Stimulated activated CD8-positive, alpha-beta memory T cell treated with anti-CD3 and anti-CD28 coated beads, Interleukin-4, amount 100 ng/mL, for 1 hour (primary cell): ENCODE results near the gene SMIM41.
"Not testable (repeated sequence)": the region's sequence is repeated elsewhere in the genome, so short reads cannot be mapped to it uniquely, and the experiment has no call there.

ENCODE experiments used
- DNase-seq, 2 donors: peaks; one replicate each; pipeline ENCODE4 v3.0.0-alpha.2; 2020; ENCODE audit warnings: low read depth in 2 of 2, low spot score in 1 of 2

The SMIM41 gene

DNA sequence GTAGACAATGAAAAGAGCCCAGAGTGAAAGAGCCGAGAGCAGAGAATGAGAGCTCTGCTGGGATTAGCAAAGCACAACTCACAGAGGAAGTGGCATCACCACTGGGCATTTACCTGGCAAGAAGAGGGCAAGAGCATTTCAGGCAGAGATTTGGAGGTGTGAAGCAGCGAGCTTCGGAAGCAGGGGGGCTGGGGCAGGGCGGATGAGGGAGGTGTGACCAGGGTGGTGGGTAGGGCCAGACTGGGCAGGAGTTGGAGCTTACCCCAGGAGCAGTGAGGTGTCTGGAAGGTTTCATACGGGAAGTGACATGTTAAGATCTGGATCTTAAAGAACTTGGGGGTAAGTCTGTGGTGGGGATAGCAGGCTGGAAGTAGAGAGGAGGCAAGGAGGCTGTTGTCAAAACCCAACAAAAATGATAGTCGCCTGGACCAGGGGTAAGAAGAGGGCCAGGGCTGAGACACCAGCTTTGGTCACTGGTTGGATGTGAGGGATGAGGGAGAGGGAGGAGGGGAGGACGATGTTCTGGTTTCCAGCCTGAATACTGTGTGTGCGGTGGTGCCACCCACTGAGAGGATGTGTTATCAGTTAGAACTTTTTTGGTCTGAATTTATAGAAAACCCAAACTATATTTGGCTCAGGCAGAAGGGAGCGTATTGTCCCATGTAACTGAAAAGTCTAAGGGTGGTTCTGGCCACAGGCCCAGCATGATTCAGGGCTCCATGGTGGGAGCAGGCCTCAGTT, 5.2 kb downstream of the SMIM41 start:
- DNase-seq, result no peak

DNA sequence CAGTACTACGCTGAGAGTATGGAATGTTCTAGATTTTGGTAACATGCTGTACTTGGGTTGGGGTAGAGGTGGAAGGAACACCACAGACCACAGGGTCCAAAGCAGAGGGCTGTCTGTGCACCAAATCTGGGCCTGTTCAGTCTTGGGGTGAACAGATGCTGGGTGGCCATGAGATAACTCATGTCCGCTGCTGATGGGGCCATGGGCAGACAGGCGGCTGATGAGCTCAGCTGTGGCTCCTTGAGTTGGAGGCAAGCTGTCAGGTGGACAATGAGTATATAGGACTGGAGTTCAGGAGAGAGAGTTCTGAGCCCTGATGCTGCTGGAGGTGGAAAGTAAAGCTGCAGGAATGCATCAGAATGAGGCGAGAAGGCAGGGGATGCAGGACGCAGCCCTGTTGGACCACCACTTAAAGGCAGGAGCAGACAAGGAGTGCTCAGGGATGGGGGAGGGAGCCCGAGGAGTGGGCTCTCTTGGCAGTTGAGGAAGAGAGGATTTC, 6.2 kb downstream of the SMIM41 start:
- DNase-seq, result no peak

DNA sequence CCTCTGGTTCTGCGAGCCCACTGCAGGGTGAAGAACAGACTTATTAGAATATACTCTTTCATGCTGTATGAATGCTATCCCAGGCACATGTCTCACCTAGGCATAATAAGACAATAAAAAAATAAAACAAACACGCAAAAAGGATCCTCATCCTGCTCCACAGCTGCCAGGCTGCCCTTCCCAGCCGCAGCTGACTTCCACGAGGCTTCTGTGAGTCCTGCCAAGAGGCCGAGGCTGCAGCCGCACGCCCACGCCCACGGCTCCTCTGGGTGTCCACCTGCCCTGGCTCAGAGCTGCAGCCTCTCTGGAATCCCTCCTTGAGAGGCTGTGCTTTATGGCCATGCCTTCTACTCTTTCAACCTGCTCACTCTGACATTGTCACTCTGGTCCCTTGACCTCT, 6.9 kb downstream of the SMIM41 start:
- no peak for DNase-seq

DNA sequence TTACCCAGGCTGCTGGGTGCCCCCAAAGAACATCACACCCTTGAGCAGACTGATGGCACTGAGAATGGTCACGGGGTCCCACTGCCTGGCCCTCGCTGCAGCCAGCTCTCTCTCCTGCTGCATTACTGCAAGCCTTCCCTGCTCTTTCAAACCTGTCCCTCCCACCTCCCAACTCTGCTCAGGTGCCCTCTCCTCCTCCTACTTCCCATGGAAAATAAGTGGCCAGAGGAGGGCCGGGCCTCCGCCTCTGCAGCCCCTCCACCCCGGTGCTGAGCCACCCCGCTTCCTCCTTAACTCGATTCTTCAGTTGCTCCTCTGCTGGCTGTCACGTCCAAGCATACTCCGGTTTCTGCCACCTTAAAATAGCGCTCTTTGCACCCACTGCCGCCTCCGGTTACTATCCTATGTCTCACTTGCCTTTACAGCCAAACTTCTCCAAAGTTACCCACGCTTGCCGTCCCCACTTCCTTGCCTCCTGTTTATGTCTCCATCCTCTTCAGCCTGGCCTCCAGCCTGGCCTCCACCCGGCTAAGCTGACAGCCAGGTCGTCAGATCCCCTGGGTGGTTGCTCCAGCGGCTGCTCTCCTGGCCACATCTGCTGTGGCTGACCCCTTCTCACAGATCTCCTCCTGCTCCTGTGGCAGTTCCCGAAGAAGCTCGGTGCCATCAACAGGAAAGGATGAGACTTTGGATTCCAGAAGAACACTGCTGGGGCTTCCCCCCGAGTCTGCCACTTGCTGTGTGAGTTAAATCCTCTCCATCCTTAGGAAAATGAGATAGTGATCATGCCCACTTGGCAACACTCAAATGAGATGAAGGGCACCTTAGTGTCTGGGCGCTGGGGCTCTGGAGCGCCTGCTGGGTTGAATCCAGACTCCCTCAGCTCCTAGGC, 7.7 kb downstream of the SMIM41 start:
- no peak for DNase-seq

DNA sequence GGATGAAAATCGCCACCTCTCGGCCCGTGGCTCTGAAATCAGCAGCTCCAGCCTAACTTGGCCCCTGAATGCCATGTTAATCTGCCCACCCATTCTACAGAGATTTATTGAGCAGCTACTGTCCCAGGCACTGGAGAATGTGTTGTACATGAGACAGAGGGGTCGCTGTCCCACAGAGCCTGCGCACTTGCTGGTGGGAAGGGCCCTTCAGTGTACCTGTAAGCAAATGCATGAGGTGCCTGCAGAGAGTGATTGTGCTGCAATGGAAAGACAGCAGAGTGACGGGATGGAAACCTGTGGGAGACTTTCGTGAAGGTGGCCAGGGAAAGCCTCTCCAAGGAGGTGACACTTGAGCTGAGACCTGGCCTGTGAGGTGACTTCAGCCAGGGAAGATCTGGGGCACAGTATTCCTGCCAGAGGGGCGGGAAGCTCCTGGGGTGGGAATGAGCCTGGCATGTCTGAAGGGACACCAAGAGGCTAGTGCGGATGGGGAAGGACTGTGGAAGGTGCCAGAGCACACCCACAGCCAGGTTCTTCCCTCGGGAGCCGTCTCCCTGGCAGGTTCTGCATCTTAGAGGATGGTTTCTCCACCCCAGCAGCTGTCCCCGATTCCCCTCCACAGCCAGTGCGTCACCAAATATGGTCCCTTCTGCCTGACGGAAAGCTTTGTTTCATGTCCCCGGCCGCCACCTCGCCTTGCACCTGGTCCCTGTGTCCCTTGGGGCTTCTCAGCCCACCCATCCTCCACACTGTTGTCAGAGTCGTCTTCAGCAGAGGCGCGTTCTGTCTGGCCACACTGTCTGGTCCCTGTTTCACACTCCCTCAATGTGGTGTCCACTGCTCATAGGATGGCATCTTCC, 8.7 kb downstream of the SMIM41 start:
- no peak for DNase-seq

DNA sequence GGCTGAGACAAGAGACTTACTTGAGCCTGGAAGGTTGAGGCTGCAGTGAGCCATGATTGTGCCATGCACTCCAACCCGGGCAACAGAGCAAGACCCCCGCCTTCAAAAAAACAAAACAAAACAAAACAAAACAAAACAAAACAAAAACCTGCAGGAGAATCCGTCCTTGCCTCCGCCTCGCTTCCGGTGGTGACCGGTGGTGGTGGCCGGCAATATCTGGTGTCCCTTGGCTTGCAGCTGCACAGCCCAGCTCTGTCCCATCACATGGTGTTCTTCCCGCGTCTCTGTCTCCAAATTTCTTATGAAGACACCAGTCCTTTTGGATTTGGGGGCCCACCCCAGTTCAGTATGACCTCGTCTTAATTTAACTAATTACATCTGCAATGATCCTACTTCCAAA, 10.0 kb downstream of the SMIM41 start:
- DNase-seq, result no peak

DNA sequence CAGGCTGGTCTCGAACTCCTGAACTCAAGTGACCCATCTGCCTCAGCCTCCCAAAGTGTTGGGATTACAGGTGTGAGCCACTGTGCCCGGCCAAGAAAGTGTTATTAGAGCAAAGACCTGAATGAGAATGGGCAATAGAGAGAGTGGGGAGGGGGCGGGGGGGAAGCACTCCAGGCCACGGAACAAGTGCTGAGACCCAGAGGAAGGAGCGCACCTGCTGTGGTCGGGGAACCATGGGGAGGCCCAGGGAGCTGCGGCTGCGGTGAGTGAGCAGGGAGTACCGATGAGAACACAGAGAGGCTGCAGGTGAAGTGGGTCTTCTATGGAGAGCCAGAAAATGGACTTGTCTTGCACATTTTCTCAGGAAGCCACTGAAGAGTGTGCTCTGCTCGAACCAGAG, 10.8 kb downstream of the SMIM41 start:
- DNase-seq, result no peak

DNA sequence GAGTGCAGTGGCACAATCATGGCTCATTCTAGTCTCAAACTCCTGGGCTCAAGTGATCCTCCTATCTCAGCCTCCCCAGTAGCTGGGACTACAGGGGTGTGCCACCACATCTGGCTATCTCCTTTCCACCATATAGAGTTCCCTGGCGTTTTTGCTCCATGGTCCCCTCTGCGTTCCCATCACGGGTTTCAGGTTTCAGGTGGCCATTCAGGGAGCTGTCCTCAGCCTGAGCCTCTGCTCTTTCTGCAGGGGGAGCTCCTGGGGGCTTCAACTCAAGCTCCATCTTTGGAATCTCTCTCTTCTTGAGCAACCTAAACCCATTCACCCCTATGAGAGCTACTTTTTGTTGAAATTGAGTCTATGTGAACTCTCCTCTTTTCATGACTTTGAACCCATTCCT, 11.6 kb downstream of the SMIM41 start:
- no peak for DNase-seq

DNA sequence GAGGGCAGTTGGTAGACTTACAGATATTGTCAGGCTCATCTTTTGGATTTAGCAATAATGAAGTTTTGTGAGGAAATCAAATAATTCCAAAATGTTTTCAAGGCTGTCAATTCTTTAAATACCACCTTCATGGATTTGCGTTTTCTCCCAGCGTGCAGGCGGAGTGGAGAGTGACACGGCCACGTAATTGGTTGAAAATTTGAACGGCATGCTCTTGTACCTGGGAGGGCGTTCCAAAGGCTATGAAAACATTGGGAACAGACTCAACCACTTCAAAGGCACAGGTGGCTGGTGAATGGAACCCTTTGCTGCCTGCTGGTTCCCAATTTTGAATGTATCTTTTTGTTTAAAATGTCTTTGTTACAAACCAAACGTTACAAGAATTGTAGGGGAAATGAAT, 12.4 kb downstream of the SMIM41 start:
- no peak for DNase-seq

DNA sequence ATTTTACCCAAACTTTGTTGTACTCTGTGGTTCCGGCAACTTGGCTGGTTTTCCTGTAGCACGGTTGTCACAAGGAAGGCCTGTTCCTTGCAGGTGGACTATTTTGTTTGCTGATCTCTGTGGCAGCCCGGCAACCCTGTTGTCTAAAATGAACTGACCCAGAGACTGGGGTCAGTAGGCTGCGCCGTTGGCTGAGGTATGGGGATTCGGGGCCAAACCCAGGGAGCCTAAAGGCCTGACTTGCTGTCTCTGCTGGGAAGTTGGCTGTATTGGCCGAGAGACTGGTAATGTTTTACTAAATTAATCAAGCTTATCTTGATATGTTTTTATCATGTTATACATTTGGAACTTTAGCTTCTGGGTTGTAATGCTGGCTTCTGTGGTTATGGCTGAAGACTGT, 13.8 kb downstream of the SMIM41 start:
- no peak for DNase-seq

DNA sequence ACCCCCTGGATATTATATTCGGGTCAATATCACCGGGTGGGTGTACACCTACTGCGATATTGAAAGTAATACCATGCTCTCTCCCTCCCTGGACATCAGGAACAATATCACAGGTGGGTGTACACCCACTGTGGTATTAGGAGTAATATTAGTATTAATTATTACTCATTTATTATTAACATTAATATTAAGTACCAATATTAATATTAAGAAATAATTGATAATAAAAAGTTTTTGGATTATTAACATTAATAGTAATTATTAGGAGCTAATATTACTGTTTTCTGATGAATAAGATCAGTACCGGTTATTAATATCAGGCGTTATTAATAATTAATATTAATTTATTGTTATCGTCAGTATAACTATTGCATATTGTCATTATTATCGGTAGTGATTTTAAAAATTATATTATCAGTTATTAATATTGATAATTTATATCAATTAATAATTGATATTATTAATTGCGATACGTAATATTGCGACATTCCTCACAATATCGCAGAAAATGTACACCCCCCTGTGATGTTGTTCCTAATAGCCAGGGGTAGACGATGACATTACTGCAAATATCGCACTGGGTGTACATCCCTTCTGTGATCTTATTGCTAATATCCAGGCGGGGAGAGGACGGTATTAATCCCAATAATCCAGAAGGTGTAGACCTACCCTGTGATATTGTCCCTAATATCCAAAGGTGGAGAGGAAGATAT, 17.0 kb downstream of the SMIM41 start:
- DNase-seq, result no peak

DNA sequence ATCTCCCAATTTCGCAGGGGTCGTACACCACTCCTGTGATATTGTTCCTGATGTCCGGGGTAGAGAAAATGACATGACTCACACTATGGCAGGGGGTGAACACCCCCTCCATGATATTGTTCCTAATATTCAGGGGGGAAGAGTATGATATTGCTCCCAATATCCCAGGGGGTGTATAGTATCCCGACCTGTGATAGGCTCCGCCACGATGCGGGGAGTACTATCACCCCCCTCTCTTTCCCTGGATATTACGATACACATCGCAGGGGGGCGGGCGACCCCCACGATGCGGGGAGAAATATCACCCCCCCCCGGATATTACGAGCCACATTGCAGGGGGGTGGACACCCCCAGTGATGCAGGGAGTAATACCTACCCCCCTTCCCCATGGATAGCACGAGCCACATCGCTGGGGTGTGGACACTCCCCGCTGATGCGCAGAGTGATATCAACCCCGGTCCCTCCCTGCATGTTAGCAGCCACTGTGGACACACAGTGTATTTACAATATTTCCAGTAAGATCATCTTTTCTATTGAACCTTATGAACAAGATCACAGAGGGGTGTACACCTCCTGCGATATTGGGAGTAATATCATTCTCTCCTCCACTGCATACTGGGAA, 17.7 kb downstream of the SMIM41 start:
- DNase-seq, result no peak

DNA sequence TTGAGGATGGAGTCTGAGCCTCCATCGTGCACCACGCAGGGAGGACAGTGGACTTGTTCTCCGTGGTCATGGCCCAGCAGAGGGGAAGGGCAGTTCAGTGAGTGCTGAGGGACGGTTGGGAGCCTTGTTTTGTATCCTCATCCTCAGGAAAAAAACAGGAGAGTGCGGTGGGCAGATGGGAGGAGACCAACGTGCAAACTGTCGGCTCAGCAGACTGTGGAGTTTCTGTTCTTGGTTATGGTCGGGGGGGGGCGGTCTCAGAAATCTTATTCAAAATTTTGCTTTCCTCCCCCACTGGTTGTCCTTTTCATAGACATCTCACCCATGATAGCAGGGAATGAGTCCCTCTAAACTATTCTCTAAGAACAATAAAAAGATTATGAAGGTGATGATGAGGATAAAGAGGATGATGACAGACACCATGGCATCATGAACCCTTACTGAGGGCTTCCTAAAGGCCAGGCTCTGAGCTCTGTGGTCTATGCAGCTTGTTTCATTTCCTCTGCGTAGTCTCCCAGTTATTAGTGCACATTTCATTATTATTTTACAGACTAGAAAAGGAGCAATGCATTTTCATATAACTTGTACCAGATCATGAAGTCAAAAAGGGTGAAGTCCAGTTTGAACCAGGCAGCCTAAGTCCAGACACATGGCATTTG, 25.1 kb downstream of the SMIM41 start:
- DNase-seq, result not testable (repeated sequence)

DNA sequence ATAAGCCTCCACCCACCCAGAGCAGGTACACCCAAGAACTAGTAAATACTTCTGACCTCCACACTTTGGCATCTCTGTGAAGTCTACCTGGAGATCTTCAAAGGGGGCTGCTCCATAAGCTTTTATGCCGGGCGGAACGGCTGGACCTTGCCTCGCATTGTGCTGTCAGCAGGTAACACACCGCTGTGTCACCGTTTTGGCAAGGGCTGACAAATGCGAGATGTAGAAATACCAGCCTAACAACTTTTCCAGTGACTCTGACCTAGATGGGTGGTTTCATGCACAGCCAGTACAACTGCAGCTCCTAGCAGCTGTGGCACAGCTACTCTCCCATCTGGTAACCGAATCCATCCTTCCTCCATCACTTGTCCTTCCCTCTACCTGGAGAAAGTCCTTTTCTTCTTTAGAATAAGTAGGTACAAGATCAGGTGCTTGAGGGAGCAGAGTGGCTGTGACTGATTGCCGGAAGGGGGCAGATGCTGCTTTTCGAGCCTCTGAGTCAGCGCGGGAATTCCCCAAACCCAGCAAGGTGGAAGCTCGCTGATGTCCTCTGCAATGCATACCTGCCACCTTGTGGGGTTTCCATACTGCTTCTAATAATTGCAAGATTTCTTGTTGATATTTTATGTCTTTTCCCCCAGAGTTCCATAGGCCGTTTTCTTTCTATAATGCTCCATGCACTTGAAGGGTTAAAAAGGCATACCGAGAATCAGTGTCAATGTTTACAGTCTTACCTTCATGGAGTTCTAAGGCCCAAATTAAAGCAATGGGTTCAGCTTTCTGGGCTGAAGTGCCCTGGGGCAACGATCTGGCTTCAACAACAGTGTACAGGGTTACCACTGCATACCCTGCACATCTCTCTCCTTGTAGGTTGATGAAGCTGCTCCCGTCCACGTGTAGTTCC, 37.0 kb downstream of the SMIM41 start:
- DNase-seq, result peak in 1 of 2 donors; percentile 39

DNA sequence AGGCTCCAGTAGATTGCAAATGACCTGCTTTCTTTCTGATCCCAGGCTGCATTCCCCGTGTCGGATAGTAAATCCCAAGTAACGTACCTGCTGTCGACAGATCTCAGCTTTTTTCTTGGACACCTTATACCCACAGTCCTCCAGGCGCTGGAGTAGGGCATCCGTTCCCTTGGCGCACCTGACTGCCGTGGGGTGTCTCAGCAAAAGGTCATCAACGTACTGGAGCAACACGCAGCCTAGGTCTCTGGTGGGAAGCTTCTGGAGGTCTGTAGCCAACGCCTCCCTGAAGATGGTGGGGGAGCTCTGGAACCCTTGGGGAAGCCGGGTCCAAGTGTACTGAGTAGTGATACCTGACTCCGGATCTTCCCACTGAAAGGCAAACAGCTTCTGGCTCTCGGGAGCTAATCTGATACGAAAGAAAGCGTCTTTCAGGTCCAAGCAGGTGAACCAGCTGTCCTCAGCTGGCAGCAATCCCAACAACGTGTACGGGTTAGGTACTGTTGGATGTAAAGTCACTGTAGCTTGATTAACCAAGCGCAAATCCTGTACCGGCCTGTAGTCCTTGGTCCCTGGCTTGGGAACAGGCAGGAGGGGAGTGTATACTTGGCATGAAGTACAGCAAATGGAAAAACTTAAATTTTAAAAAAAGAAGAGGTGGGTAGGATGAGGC, 38.4 kb downstream of the SMIM41 start:
- DNase-seq, result not testable (repeated sequence)

DNA sequence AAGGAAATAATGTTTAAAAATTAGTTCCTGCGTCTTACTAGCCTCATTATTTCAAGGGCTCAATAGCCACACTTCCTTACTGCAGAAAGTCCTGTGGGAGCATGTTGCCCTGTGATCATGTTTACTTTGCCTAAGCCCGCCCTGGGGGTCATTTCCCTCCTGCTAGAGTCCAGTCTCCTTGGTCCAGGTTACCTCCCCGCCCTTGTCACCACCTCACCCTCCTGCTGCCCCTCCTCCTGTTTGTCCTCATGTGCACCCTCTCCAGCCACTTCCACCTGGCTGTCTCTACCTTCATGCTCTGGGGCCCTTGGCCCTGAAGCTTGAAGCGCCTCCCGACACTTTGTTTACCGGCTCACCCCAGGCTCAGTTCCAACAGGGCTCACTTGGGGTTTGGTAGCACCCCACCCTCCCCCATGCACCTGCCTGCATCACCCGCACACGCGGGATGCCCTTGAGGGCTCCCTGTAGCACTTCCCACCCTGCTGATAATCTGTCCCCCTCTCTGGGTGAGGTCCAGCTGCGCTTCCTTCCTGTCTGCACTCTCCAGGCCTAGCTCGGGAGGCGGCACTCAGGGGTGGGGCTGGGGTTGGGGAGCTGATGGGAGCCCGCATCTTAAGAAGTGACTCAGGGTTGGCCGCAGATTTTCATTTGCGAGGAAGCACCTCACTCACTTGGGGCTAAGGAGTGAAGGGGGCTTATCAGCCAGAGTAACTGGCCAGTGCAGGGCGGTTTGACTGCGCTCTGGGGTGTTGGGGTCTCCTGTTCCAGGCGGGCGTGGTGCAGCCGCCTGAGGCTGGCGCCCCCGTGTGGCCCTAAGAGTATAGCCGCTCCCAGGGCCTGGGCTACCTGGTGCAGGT, 40.1 kb downstream of the SMIM41 start:
- DNase-seq, result no peak
